HEK293T (cell line): Measurements from ENCODE around the gene ZFYVE21.

ENCODE experiments used
- CTCF ChIA-PET: fragments of 350-600 bp; formaldehyde crosslinking; extraction: SDS; loops from one replicate; lab custom pipeline; 2021; ENCODE audit warnings: antibody characterized with exemption, inconsistent platforms; lab: Yijun Ruan, JAX
- POLR2A ChIA-PET: fragments of 350-600 bp; formaldehyde crosslinking; extraction: SDS; loops from one replicate; lab custom pipeline; 2020; ENCODE audit warnings: antibody characterized with exemption, inconsistent platforms; lab: Yijun Ruan, JAX
- DNase-seq: peaks from one replicate; pipeline ENCODE4 v3.0.0; 2012; ENCODE audit warnings: mixed read lengths; ENCODE audit errors: extremely low spot score
- ARNT ChIP-seq: fragments of 450-650 bp; IDR thresholded peaks from 2 replicates; pipeline ENCODE4 v1.6.1; 2017; ENCODE audit warnings: mild to moderate bottlenecking
- BHLHE40 ChIP-seq: fragments of 450-650 bp; IDR thresholded peaks from 2 replicates; pipeline ENCODE4 v1.6.1; 2016; ENCODE audit warnings: mild to moderate bottlenecking, moderate library complexity, borderline replicate concordance
- CTBP1 ChIP-seq: fragments of 450-650 bp; IDR thresholded peaks from 2 replicates; pipeline ENCODE4 v1.6.1; 2016; ENCODE audit warnings: borderline replicate concordance
- ELF4 ChIP-seq: fragments of 450-650 bp; IDR thresholded peaks from 2 replicates; pipeline ENCODE4 v1.6.1; 2017; ENCODE audit warnings: antibody characterized with exemption
- FOXA1 ChIP-seq: fragments of 450-650 bp; IDR thresholded peaks from 2 replicates; pipeline ENCODE4 v1.6.1; 2016; ENCODE audit warnings: mild to moderate bottlenecking
- FOXK2 ChIP-seq: fragments of 450-650 bp; IDR thresholded peaks from 2 replicates; pipeline ENCODE4 v1.6.1; 2016; ENCODE audit warnings: mild to moderate bottlenecking
- FOXM1 ChIP-seq: fragments of 450-650 bp; IDR thresholded peaks from 2 replicates; pipeline ENCODE4 v1.6.1; 2017; ENCODE audit warnings: mild to moderate bottlenecking, borderline replicate concordance
- HDGF ChIP-seq: fragments of 450-650 bp; IDR thresholded peaks from 2 replicates; pipeline ENCODE4 v1.6.1; 2017; ENCODE audit warnings: antibody characterized with exemption, borderline replicate concordance
- L3MBTL2 ChIP-seq: fragments of 450-650 bp; conservative IDR thresholded peaks from 2 replicates; pipeline ENCODE4 v1.6.1; 2016; ENCODE audit warnings: mild to moderate bottlenecking
- LEF1 ChIP-seq: fragments of 450-650 bp; IDR thresholded peaks from 2 replicates; pipeline ENCODE4 v1.6.1; 2017; ENCODE audit warnings: mild to moderate bottlenecking, borderline replicate concordance
- NFRKB ChIP-seq: fragments of 450-650 bp; IDR thresholded peaks from 2 replicates; pipeline ENCODE4 v1.6.1; 2016; ENCODE audit warnings: mild to moderate bottlenecking, moderate library complexity
- PKNOX1 ChIP-seq: fragments of 450-650 bp; IDR thresholded peaks from 2 replicates; pipeline ENCODE4 v1.6.1; 2016
- SP1 ChIP-seq: fragments of 450-650 bp; IDR thresholded peaks from 2 replicates; pipeline ENCODE4 v1.6.1; 2017
- SUZ12 ChIP-seq: fragments of 450-650 bp; IDR thresholded peaks from 2 replicates; pipeline ENCODE4 v1.6.1; 2016; ENCODE audit warnings: mild to moderate bottlenecking
- TARDBP ChIP-seq: fragments of 450-650 bp; IDR thresholded peaks from 2 replicates; pipeline ENCODE4 v1.6.1; 2016
- ZNF384 ChIP-seq: fragments of 450-650 bp; IDR thresholded peaks from 2 replicates; pipeline ENCODE4 v1.6.1; 2016

The ZFYVE21 gene

GRCh38 chr14:103705118-103705503 is 10.5 kb upstream of the ZFYVE21 start:
- no peak for TF ChIP-seq ELF4
- TF ChIP-seq BHLHE40, result no peak
- no peak for TF ChIP-seq PKNOX1
- TF ChIP-seq HDGF, result no peak
- no peak for TF ChIP-seq L3MBTL2
- no peak for TF ChIP-seq ARNT
- TF ChIP-seq CTBP1, result no peak
- no peak for TF ChIP-seq SP1
- TF ChIP-seq FOXK2, result no peak
- TF ChIP-seq NFRKB, result no peak
- TF ChIP-seq TARDBP, result no peak
- TF ChIP-seq FOXA1, result no peak
- TF ChIP-seq FOXM1, result no peak
- no peak for TF ChIP-seq ZNF384
- TF ChIP-seq SUZ12, result no peak
- no peak for TF ChIP-seq LEF1
- CTCF ChIA-PET, result no interaction called here
- POLR2A ChIA-PET, result interaction anchor here (1.5 to 2.8 kb wide), 2 partner anchors 8 to 10 kb away, joined by 10 to 12 read pairs; partner anchors contain the start of genes XRCC3 and ZFYVE21
- no peak for DNase-seq

- CTCF ChIA-PET, result no interaction called here
- TF ChIP-seq BHLHE40, result no peak
- TF ChIP-seq NFRKB, result no peak
- no peak for TF ChIP-seq HDGF
- TF ChIP-seq CTBP1, result no peak
- no peak for TF ChIP-seq ELF4
- TF ChIP-seq FOXA1, result no peak
- no peak for TF ChIP-seq PKNOX1
- TF ChIP-seq ZNF384, result no peak
- no peak for TF ChIP-seq FOXK2
- TF ChIP-seq LEF1, result no peak
- no peak for TF ChIP-seq ARNT
- TF ChIP-seq L3MBTL2, result no peak
- no peak for TF ChIP-seq SP1
- no peak for TF ChIP-seq FOXM1
- TF ChIP-seq SUZ12, result no peak
- POLR2A ChIA-PET, result interaction anchor here (1.4 to 2.8 kb wide), 3 partner anchors 8 to 9 kb away, joined by 4 to 12 read pairs (median 10); partner anchors contain the start of genes XRCC3 and ZFYVE21
- no peak for DNase-seq
These were observed 9.9 kb upstream of the ZFYVE21 start for GRCh38 chr14:103705504-103706284.

- ChIA-PET POLR2A (interaction anchor here (1.4 to 2.8 kb wide), 2 partner anchors 8 to 10 kb away, joined by 4 to 12 read pairs; partner anchors contain the start of genes XRCC3 and ZFYVE21), CTCF (no interaction called here)
- no peak for TF ChIP-seq ARNT
- TF ChIP-seq ZNF384, result no peak
- no peak for TF ChIP-seq LEF1
- no peak for TF ChIP-seq PKNOX1
- TF ChIP-seq FOXK2, result no peak
- TF ChIP-seq TARDBP, result no peak
- TF ChIP-seq FOXA1, result no peak
- TF ChIP-seq SP1, result no peak
- TF ChIP-seq ELF4, result no peak
- TF ChIP-seq BHLHE40, result no peak
- TF ChIP-seq FOXM1, result no peak
- TF ChIP-seq CTBP1, result no peak
- TF ChIP-seq NFRKB, result no peak
- TF ChIP-seq L3MBTL2, result no peak
- no peak for TF ChIP-seq HDGF
- no peak for TF ChIP-seq SUZ12
- DNase-seq, result no peak
These were observed 8.9 kb upstream of the ZFYVE21 start for GRCh38 chr14:103706551-103707328.

- POLR2A ChIA-PET, result interaction anchor here (2.8 kb wide), 1 partner anchor 8 kb away, joined by 12 read pairs; the partner anchor contains the start of genes XRCC3 and ZFYVE21
- TF ChIP-seq FOXK2 (no peak), CTBP1 (no peak), BHLHE40 (no peak), PKNOX1 (no peak), LEF1 (no peak), FOXA1 (no peak)
- DNase-seq, result no peak
- CTCF ChIA-PET, result no interaction called here
These were observed 8.0 kb upstream of the ZFYVE21 start for GRCh38 chr14:103707329-103708263.
